ENCODE measurements around the gene TFRC.
A peak's percentile ranks its signal among the peaks of the same experiment; 100 is the strongest.
"Not testable (repeated sequence)": the region's sequence is repeated elsewhere in the genome, so short reads cannot be mapped to it uniquely, and the experiment has no call there.

Gene TFRC

DNA sequence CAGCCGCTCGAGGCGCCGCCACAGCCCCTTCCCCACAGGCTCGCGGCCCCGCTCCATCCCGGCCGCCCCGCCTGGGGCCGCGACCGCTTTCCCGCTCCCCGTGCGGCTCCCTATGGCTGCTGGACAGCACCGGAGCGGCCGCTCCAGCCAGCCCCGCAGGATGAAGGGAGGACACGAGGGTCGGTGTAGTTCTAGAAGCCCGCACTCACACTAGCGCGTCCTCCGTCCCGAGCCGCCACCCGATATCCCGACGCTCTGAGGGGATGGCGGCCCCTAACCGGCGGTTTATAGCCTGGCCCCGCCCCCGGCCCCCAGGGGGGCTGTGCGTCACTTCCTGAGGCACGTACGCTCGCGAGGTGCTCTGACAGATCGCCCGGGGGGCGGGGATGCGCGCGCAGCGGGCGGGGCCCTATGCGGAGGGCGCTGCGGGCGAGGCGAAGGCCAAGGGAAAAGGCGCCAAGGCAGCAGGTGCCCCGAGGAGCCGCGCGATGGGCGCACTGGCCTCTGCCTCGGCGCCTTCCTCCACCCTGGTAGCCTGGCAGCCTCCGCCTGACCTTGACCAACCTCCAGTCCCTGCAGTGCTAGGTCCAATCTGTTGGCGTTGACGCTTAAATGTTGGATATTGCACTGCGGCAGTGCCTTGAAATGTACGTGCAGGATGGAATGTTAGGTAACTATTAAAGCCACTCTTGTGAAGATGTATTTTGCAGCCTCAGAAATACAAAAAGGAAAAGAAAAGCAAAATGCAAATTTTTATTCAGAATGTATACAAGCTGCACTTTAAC is at the start of gene TFRC:
TFRC (minus strand) TSS at position 257 of the 785 bp plus-strand sequence. CDS start 4,991 bp downstream, outside the sequence.
- DNase-seq, result peak; percentile 86

- DNase-seq, result no peak
Observed at GRCh38 chr3:196128172-196128843, 46.4 kb upstream of the TFRC start.

DNA sequence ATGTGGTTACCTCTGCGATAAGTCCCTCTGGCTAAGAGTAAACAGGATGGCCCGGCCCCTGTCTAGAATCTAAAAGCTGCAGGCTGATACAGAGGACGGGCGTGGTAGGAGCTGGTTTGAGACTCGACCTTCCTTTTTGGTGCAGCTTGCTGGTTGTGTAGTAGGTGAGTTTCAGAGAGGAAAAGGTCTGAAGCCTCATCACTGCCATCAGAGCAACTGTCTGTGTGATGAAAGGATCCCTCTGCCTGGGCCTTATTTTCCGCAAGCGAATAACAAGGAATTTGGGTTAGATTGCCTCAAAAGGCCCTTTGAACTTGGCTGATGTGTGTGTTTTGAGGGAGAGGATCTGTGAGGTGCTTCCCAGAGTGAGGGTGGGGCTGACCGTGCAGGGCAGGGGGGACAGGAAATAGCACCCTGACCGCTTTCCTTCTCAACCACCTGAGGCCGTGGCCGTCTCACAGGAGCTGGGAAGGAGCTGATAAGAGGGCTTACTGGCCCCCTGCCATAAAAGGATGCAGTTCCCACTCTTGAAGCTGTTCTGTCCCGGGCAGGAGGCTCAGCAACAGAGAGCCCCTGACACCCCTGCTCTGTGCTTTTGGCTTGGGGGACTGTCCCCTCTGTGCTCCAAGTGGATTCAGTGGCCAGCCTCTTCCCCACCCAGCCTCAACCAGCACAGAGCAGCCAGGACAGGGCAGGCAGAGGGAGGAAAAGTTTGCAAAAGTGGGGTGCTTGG is 45.6 kb upstream of the TFRC start:
- no peak for DNase-seq

- no peak for DNase-seq
Observed at GRCh38 chr3:196124608-196125007, 42.7 kb upstream of the TFRC start.

GRCh38 chr3:196122688-196123046 is 40.8 kb upstream of the TFRC start:
- DNase-seq, result no peak

GRCh38 chr3:196122021-196122687 is 40.3 kb upstream of the TFRC start:
- DNase-seq, result no peak

- DNase-seq, result no peak
Observed at GRCh38 chr3:196121066-196121465, 39.2 kb upstream of the TFRC start.

GRCh38 chr3:196120291-196120951 is 38.5 kb upstream of the TFRC start:
- DNase-seq, result no peak

DNA sequence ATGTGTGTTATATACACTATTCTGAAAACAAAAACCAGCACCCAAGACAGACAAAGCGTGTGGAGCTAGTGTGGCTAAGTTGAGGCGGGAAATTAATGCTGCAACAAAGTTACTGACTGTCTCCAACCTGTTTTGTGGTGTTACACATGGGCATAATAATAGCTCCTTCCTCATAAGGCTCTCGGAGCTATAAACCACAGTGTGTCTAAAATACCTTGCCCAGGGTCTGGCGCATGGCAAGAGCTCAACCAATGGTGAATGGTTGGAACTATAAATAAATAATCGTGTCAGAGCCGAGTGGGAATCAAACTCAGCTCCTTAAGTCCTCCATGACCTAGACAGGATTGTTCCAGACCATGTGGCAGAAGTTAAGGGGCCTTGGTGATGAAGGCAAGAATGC is 35.9 kb upstream of the TFRC start:
- no peak for DNase-seq

DNA sequence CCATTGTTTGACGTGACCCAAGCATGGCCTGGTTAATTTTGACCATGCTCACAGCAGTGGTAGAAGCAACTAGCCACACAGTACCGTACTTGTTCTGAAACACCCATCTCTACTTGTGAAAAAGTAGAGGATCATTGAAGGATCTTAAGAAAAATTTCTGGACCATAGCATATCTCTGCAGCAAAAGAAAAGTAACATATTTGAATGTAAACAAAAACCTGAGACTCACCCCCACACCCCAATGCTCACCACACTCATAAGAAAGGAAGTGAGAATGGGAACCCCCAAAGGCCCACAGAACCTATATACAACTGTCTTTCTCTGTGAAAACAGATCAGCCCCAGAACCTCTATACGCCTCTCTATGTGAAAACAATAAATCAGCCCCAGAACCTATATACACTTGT is 33.8 kb upstream of the TFRC start:
- DNase-seq, result no peak

- no peak for DNase-seq
Observed at GRCh38 chr3:196111939-196112386, 30.1 kb upstream of the TFRC start.

DNA sequence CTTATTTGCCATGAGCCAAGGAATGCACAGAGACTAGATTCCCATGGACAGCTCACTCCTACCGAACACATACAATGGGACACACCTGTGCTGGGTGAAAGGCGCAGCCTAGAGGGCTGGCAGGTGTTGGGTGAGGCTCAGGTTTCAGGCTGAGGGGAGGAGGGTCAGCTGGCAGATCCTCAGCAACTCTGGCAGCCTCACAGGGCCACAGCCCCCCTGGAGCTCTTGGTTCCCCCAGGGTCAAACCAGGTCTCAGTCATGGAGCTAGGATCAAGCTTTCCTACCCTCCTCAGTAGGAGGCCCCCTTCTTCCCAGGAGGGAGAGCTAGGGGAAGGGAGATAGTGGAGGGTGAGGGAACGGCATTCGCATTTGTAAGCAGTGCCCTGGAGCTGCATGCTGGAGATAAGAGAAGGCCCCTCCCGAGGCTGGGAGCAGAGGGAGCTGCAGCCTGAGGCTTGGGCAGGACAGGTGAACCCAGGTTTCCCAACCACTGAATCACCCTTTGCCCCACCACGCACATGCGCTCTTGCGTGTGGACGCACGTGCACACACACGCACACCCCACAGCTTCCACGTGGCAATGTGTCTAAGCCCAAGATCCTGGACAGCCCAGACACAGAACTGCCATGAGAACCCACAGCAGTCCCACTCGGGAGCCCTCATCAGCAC is 26.3 kb upstream of the TFRC start:
- peak; percentile 65 for DNase-seq

GRCh38 chr3:196104707-196105106 is 22.8 kb upstream of the TFRC start:
- not testable (repeated sequence) for DNase-seq

- DNase-seq, result not testable (repeated sequence)
Observed at GRCh38 chr3:196098365-196098980, 16.6 kb upstream of the TFRC start.

DNA sequence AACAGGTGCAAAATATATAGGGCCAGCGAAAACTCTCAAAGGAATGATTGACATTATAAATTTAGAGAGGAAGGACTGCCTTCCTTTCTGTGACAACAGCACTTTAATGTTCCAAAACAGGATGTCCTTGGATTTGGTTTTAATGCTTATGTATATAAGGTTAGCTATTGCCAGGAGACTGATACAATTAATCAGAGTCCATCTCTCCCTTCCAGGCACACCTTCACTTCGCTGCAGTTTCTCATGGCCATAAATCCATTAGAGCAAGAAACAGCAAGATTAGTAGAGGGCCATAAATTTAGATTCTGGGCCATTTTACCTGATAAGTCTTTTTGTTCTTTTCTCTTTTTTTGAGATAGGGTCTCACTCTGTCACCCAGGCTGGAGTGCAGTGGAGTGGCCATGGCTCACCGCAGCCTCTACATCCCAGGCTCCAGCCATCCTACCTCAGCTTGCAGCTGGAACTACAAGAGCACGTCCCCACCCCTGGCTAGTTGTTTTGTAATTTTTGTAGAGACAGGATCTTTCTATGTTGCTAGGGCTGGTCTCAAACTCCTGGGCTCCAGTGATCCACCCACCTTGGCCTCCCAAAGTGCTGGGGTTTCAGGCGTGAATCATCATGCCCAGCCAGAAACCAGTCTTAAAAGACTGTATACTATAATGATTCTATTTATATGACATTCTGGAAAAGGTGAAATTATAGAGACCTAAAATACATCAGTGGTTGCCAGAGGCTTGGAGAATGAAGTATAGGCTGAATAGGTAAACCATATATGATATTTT is 15.7 kb upstream of the TFRC start:
- no peak for DNase-seq

DNA sequence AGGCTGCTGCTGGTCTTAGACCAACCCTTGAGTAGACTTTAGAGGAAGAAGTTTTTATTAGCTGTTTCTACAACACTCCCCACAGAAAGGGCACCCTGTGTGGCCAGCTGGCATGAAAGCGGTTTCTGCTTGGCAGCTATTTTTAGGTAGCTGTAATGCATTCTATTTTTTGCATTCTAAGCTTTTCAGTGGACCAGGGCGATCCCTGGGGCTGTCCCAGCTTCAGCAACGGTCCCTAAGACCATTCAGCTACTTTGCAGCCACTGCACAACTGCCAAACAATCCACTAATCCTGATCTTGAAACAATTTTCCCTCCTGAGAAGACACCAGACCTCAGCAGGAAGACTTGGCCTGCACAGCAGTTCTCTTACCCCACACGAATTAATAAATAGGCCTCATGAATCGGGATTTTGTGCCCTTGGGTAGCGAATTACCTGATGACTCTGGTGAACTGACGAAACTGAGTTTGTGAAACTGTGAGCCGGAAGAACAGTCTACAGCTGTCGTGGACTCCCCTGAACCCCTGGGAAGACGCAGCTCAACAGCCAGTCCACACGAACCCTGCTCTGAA is 14.6 kb upstream of the TFRC start:
- DNase-seq, result no peak

DNA sequence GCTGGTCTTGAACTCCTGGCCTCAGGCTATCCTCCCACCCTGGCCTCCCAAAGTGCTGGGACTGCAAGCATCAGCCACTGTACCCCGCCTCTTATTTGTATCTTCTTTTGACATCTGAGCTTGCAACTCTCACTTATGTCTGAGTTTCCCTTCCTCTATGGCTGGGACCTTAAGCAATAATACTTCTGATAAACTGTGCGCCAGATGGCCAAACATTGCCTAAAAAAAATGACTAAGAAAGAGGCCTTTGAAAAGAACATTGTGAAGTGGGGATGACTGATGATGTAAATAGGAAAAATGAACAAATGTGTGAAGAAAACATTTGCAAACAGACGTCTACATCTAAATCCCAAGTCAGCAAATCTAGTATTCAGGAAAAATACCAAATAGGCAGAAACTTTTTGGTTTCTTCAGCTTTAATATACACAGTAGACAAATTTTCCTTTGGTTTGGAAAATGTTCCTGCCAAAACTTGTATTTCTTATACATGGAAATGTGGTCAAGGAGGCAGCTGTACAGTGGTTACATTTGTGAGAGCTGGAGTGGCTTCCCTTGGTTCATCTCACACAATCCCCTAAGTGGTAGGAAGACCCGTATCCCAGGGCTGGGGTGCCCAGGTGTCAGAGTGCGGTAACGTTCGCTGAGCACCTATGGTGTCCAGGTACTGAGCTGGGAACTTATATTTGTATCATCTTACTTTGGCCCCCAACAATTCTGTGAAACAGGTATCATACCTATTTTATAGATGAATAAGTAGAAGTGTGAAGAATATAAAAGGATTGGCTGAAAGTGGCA is 11.6 kb upstream of the TFRC start:
- DNase-seq, result no peak

- DNase-seq, result no peak
Observed at GRCh38 chr3:196087906-196088305, 6.0 kb upstream of the TFRC start.

GRCh38 chr3:196082619-196082971 is 705 bp upstream of the TFRC start:
- peak; percentile 50 for DNase-seq

Data from NCI-H510A treated with DMSO at 0.1 percent for 48 hours (cell line).